Adipocyte (in vitro differentiated cells): Measurements from ENCODE around the gene ZDHHC24.
"Not testable (repeated sequence)": the region's sequence is repeated elsewhere in the genome, so short reads cannot be mapped to it uniquely, and the experiment has no call there.

ENCODE experiments used
- DNase-seq: peaks from one replicate; pipeline ENCODE4 v3.0.0-alpha.2; 2015; ENCODE audit warnings: low read depth
- H3K27me3 ChIP-seq: replicated peaks from 2 replicates; pipeline ENCODE4 v1.7.0; 2013; ENCODE audit warnings: mild to moderate bottlenecking, low read length, moderate library complexity; ENCODE audit not compliant: control insufficient read depth, insufficient read depth
- H3K36me3 ChIP-seq: 2 replicates; pipeline ENCODE4 v1.7.0; 2013; ENCODE audit warnings: low read length, mild to moderate bottlenecking, moderate library complexity; ENCODE audit not compliant: control insufficient read depth, insufficient read depth, severe bottlenecking
- H3K4me1 ChIP-seq: 2 replicates; pipeline ENCODE4 v1.7.0; 2013; ENCODE audit warnings: mild to moderate bottlenecking, low read length, moderate library complexity; ENCODE audit not compliant: control insufficient read depth, insufficient read depth
- H3K4me3 ChIP-seq: 2 replicates; pipeline ENCODE4 v1.7.0; 2013; ENCODE audit warnings: mild to moderate bottlenecking, low read length, moderate library complexity
- H3K9ac ChIP-seq: 2 replicates; pipeline ENCODE4 v1.7.0; 2013; ENCODE audit warnings: mild to moderate bottlenecking, low read length, moderate library complexity
- H3K9me3 ChIP-seq: 2 replicates; pipeline ENCODE4 v1.7.0; 2013; ENCODE audit warnings: mild to moderate bottlenecking, low read length, moderate library complexity; ENCODE audit not compliant: control insufficient read depth

The ZDHHC24 gene

GRCh38 chr11:66582565-66583147 is 36.8 kb upstream of the ZDHHC24 start:
- H3K27me3 ChIP-seq, H3K36me3 ChIP-seq, H3K9ac ChIP-seq, DNase-seq, H3K4me3 ChIP-seq, H3K9me3 ChIP-seq: not testable (repeated sequence)
- H3K4me1 ChIP-seq: peaks cover 17% of the 10 kb centered on the region

- H3K9me3 ChIP-seq: peaks cover 5% of the 10 kb centered on the region
- H3K4me1 ChIP-seq: peaks cover 17% of the 10 kb centered on the region
- H3K36me3 ChIP-seq: no peaks in the 10 kb centered on the region
- H3K4me3 ChIP-seq: no peak overlapping the region
- no peak overlapping the region for H3K9ac ChIP-seq
- no peak for DNase-seq
- H3K27me3 ChIP-seq: no peaks in the 10 kb centered on the region
These were observed 35.4 kb upstream of the ZDHHC24 start for GRCh38 chr11:66581261-66581660.

GRCh38 chr11:66580803-66581202 is 35.0 kb upstream of the ZDHHC24 start:
- H3K4me3 ChIP-seq: no peak overlapping the region
- peaks cover 17% of the 10 kb centered on the region for H3K4me1 ChIP-seq
- H3K9me3 ChIP-seq: peaks cover 5% of the 10 kb centered on the region
- H3K9ac ChIP-seq: no peak overlapping the region
- no peak for DNase-seq
- H3K36me3 ChIP-seq: no peaks in the 10 kb centered on the region
- H3K27me3 ChIP-seq: no peaks in the 10 kb centered on the region

- peaks cover 17% of the 10 kb centered on the region for H3K4me1 ChIP-seq
- no peak overlapping the region for H3K9ac ChIP-seq
- H3K4me3 ChIP-seq: no peak overlapping the region
- peaks cover 5% of the 10 kb centered on the region for H3K9me3 ChIP-seq
- peak; percentile 92 for DNase-seq
- no peaks in the 10 kb centered on the region for H3K27me3 ChIP-seq
- H3K36me3 ChIP-seq: no peaks in the 10 kb centered on the region
These were observed 33.3 kb upstream of the ZDHHC24 start for GRCh38 chr11:66579017-66579606.

- Histone ChIP-seq H3K27me3 (no peaks in the 10 kb centered on the region), H3K4me3 (no peak overlapping the region), H3K9me3 (no peaks in the 10 kb centered on the region), H3K4me1 (peaks cover 18% of the 10 kb centered on the region), H3K36me3 (no peaks in the 10 kb centered on the region), H3K9ac (no peak overlapping the region)
- DNase-seq: no peak
These were observed 25.0 kb upstream of the ZDHHC24 start for GRCh38 chr11:66570850-66571180.

GRCh38 chr11:66570079-66570849 is 24.4 kb upstream of the ZDHHC24 start:
- no peak overlapping the region for H3K9ac ChIP-seq
- no peaks in the 10 kb centered on the region for H3K27me3 ChIP-seq
- peaks cover 18% of the 10 kb centered on the region for H3K4me1 ChIP-seq
- no peaks in the 10 kb centered on the region for H3K9me3 ChIP-seq
- no peaks in the 10 kb centered on the region for H3K36me3 ChIP-seq
- no peak overlapping the region for H3K4me3 ChIP-seq
- no peak for DNase-seq

- Histone ChIP-seq H3K4me3 (no peak overlapping the region), H3K27me3 (no peaks in the 10 kb centered on the region), H3K9me3 (no peaks in the 10 kb centered on the region), H3K36me3 (no peaks in the 10 kb centered on the region), H3K9ac (no peak overlapping the region), H3K4me1 (peaks cover 18% of the 10 kb centered on the region)
- DNase-seq: no peak
These were observed 23.2 kb upstream of the ZDHHC24 start for GRCh38 chr11:66569076-66569475.

- peak; percentile 93 for DNase-seq
- Histone ChIP-seq H3K27me3 (no peaks in the 10 kb centered on the region), H3K4me3 (peak within 1 kb of the TSS; percentile 81)
These were observed 22.5 kb upstream of the ZDHHC24 start, which contains the start of gene CTSF for GRCh38 chr11:66568124-66568916. Gene CTSF (minus strand): TSS chr11:66568606. CDS start chr11:66568486, 120 bp downstream.

GRCh38 chr11:66567787-66568123 is 21.9 kb upstream of the ZDHHC24 start:
- Histone ChIP-seq H3K9ac (peak overlapping the region; percentile 80), H3K27me3 (no peaks in the 10 kb centered on the region), H3K4me3 (peak overlapping the region; percentile 81), H3K36me3 (no peaks in the 10 kb centered on the region), H3K4me1 (peaks cover 18% of the 10 kb centered on the region), H3K9me3 (no peaks in the 10 kb centered on the region)
- no peak for DNase-seq

More at GRCh38 chr11:66568124-66568916, 22.5 kb upstream of the ZDHHC24 start, which contains the start of gene CTSF:
- H3K36me3 ChIP-seq: no peaks in the 10 kb centered on the region
- no peaks in the 10 kb centered on the region for H3K9me3 ChIP-seq
- peak within 1 kb of the TSS; percentile 80 for H3K9ac ChIP-seq
- H3K4me1 ChIP-seq: peaks cover 18% of the 10 kb centered on the region

GRCh38 chr11:66566221-66566620 is 20.4 kb upstream of the ZDHHC24 start:
- H3K9ac ChIP-seq: no peak overlapping the region
- no peaks in the 10 kb centered on the region for H3K36me3 ChIP-seq
- H3K4me1 ChIP-seq: peaks cover 18% of the 10 kb centered on the region
- no peaks in the 10 kb centered on the region for H3K27me3 ChIP-seq
- no peak overlapping the region for H3K4me3 ChIP-seq
- no peaks in the 10 kb centered on the region for H3K9me3 ChIP-seq
- DNase-seq: no peak

GRCh38 chr11:66564984-66565383 is 19.1 kb upstream of the ZDHHC24 start:
- H3K27me3 ChIP-seq: no peaks in the 10 kb centered on the region
- peaks cover 9% of the 10 kb centered on the region for H3K4me1 ChIP-seq
- DNase-seq: no peak

More at GRCh38 chr11:66564984-66565383, 19.1 kb upstream of the ZDHHC24 start:
- Histone ChIP-seq H3K4me3 (no peak overlapping the region), H3K9me3 (no peaks in the 10 kb centered on the region), H3K36me3 (no peaks in the 10 kb centered on the region), H3K9ac (no peak overlapping the region)
